IMR-90 (cell line): ENCODE measurements around the gene XPNPEP2. TPM values are rescaled to one million over a fixed set of nuclear protein-coding genes. Genes with fewer than 3 reads are reported as not detected.

Experiments
- ATAC-seq: fragments of 200-7000 bp; cut with Tn5 transposase; 2 replicates; pipeline ENCODE4 v1.9.1; 2020; ENCODE audit warnings: low read depth, mild to moderate bottlenecking, moderate library complexity
- BruUV-seq: library from RNA; stranded (reverse); fragments of 400-500 nt; replicated peaks from 2 replicates; lab custom pipeline; 2021; lab: Mats Ljungman, UMichigan
- CTCF ChIA-PET: fragments of 300-600 bp; formaldehyde crosslinking; extraction: SDS; loops from one replicate; lab custom pipeline; 2021; ENCODE audit warnings: antibody characterized with exemption; lab: Yijun Ruan, JAX
- POLR2A ChIA-PET: fragments of 300-600 bp; sonication (Branson Sonifier 250); formaldehyde crosslinking; loops from one replicate; lab custom pipeline; 2022; ENCODE audit warnings: antibody characterized with exemption; ENCODE audit not compliant: unreplicated experiment; lab: Charles Lee
- DNase-seq: peaks from one replicate; pipeline ENCODE4 v3.0.0; 2013
- H2AFZ ChIP-seq: replicated peaks from 2 replicates; pipeline ENCODE3; 2013; ENCODE audit warnings: low read length, mild to moderate bottlenecking; ENCODE audit not compliant: poor library complexity
- H2AK5ac ChIP-seq: 2 replicates; pipeline ENCODE4 v1.6.1; 2013; ENCODE audit warnings: low read depth, low read length, inconsistent platforms
- H2AK9ac ChIP-seq: replicated peaks from 2 replicates; pipeline ENCODE3; 2013; ENCODE audit warnings: mild to moderate bottlenecking, low read depth, low read length, moderate library complexity; ENCODE audit not compliant: poor library complexity
- H2BK120ac ChIP-seq: 2 replicates; pipeline ENCODE4 v1.6.1; 2013; ENCODE audit warnings: low read depth, low read length, inconsistent platforms
- H2BK15ac ChIP-seq: 3 replicates; pipeline ENCODE4 v1.6.1; 2013; ENCODE audit warnings: low read depth, low read length, inconsistent platforms
- H2BK20ac ChIP-seq: 2 replicates; pipeline ENCODE4 v1.6.1; 2013; ENCODE audit warnings: low read depth, mild to moderate bottlenecking, inconsistent platforms, low read length, moderate library complexity
- H2BK5ac ChIP-seq: 2 replicates; pipeline ENCODE4 v1.6.1; 2013; ENCODE audit warnings: mild to moderate bottlenecking, low read depth, low read length, inconsistent platforms; ENCODE audit not compliant: poor library complexity, severe bottlenecking
- H3K14ac ChIP-seq: replicated peaks from 2 replicates; pipeline ENCODE4 v1.6.1; 2013; ENCODE audit warnings: low read depth, low read length, inconsistent platforms
- H3K18ac ChIP-seq: 2 replicates; pipeline ENCODE4 v1.6.1; 2013; ENCODE audit warnings: low read depth, low read length, control low read depth
- H3K23ac ChIP-seq: 2 replicates; pipeline ENCODE4 v1.6.1; 2013; ENCODE audit warnings: low read depth, low read length, inconsistent platforms
- H3K27ac ChIP-seq: 2 replicates; pipeline ENCODE4 v1.5.1; 2013; ENCODE audit warnings: mild to moderate bottlenecking, control low read depth, low read length; ENCODE audit not compliant: insufficient read depth
- H3K27me3 ChIP-seq: 2 replicates; pipeline ENCODE4 v1.6.1; 2013; ENCODE audit warnings: low read length; ENCODE audit not compliant: control insufficient read depth, insufficient read depth
- H3K36me3 ChIP-seq: 2 replicates; pipeline ENCODE4 v1.6.1; 2013; ENCODE audit warnings: low read length, mixed read lengths; ENCODE audit not compliant: control insufficient read depth, insufficient read depth
- H3K4ac ChIP-seq: 2 replicates; pipeline ENCODE4 v1.6.1; 2013; ENCODE audit warnings: low read depth, low read length, inconsistent platforms
- H3K4me1 ChIP-seq: 2 replicates; pipeline ENCODE4 v1.6.1; 2013; ENCODE audit warnings: low read length, mixed read lengths; ENCODE audit not compliant: control insufficient read depth, insufficient read depth
- H3K4me2 ChIP-seq: 2 replicates; pipeline ENCODE4 v1.6.1; 2013; ENCODE audit warnings: low read depth, mild to moderate bottlenecking, control low read depth, low read length, moderate library complexity
- H3K4me3 ChIP-seq: 2 replicates; pipeline ENCODE4 v1.5.1; 2013; ENCODE audit warnings: low read depth, mild to moderate bottlenecking, control low read depth, low read length, moderate library complexity; ENCODE audit not compliant: insufficient read depth
- H3K56ac ChIP-seq: 2 replicates; pipeline ENCODE4 v1.6.1; 2013; ENCODE audit warnings: low read length, inconsistent platforms; ENCODE audit not compliant: insufficient read depth; ENCODE audit errors: extremely low read depth
- H3K79me1 ChIP-seq, 2 experiments: 2 replicates each; pipeline ENCODE4 v1.6.1; 2013; ENCODE audit warnings: low read length in 2 of 2, inconsistent platforms in 1 of 2, low read depth in 1 of 2
- H3K9ac ChIP-seq: 2 replicates; pipeline ENCODE4 v1.6.1; 2013; ENCODE audit warnings: low read depth, low read length, control low read depth
- H3K9me1 ChIP-seq: 2 replicates; pipeline ENCODE4 v1.6.1; 2013; ENCODE audit warnings: low read length, inconsistent platforms; ENCODE audit not compliant: insufficient read depth
- H3K9me3 ChIP-seq: 2 replicates; pipeline ENCODE4 v1.6.1; 2013; ENCODE audit warnings: low read length; ENCODE audit not compliant: control insufficient read depth, insufficient read depth
- H4K20me1 ChIP-seq: 2 replicates; pipeline ENCODE4 v1.6.1; 2013; ENCODE audit warnings: low read length, inconsistent platforms; ENCODE audit not compliant: insufficient read depth
- H4K5ac ChIP-seq: 2 replicates; pipeline ENCODE4 v1.6.1; 2013; ENCODE audit warnings: mild to moderate bottlenecking, low read depth, low read length, control low read depth
- H4K8ac ChIP-seq, 2 experiments: 2 replicates each; pipeline ENCODE4 v1.6.1; 2013; ENCODE audit warnings: low read depth in 2 of 2, low read length in 2 of 2, control low read depth in 1 of 2, inconsistent platforms in 1 of 2
- H4K91ac ChIP-seq: 2 replicates; pipeline ENCODE4 v1.6.1; 2013; ENCODE audit warnings: low read depth, low read length, inconsistent platforms; ENCODE audit not compliant: insufficient read depth
- BHLHE40 ChIP-seq: fragments of 150-350 bp; IDR thresholded peaks from 2 replicates; pipeline ENCODE4 v1.6.1; 2016; ENCODE audit warnings: mild to moderate bottlenecking, low read depth, low read length
- CEBPB ChIP-seq: IDR thresholded peaks from 2 replicates; pipeline ENCODE4 v1.6.1; 2012; ENCODE audit warnings: low read depth, low read length, improper control_type of control experiment
- CHD1 ChIP-seq: IDR thresholded peaks from 2 replicates; pipeline ENCODE4 v1.6.1; 2012; ENCODE audit warnings: low read depth, low read length, improper control_type of control experiment
- FOS ChIP-seq: fragments of 150-350 bp; IDR thresholded peaks from 2 replicates; pipeline ENCODE4 v1.6.1; 2016; ENCODE audit warnings: low read depth, low read length
- RAD21 ChIP-seq: IDR thresholded peaks from 2 replicates; pipeline ENCODE4 v1.6.1; 2012; ENCODE audit warnings: low read length, improper control_type of control experiment
- WGBS, 2 experiments: methylation state at CpG; one replicate each; pipeline versions ENCODE4 v1.1.5 to v1.1.7; 2013; ENCODE audit warnings: missing lambda C conversion rate in 2 of 2; ENCODE audit not compliant: insufficient read length in 1 of 2; ENCODE audit errors: extremely low coverage in 2 of 2; 5-methylcytosine and 5-hydroxymethylcytosine counted together
- dilution Hi-C: fragments of 300-500 bp; cut with HindIII; formaldehyde crosslinking; loops from one replicate; pipeline ENCODE4 v1.14.3; 2018; ENCODE audit warnings: low sequenced_read_pairs; ENCODE audit not compliant: unreplicated experiment
- in situ Hi-C: fragments of 300-500 bp; cut with MboI; formaldehyde crosslinking; loops from 3 replicates; pipeline ENCODE4 v1.14.3; 2019; ENCODE audit warnings: low sequenced_read_pairs, inconsistent platforms, mixed read lengths
- intact Hi-C: fragments of 100-400 bp; cut with micrococcal nuclease; formaldehyde crosslinking; loops from 2 replicates; pipeline ENCODE4 v1.10.0; 2022
- polyA plus RNA-seq, 3 experiments: library from polyadenylated mRNA; depleted of rRNA; stranded (reverse); fragments of >200 nt; gene quantifications; 2 replicates each; pipeline ENCODE4 v1.2.3, GENCODE V29; 2012; ENCODE audit warnings: low replicate concordance in 1 of 3
- total RNA-seq: library from RNA; depleted of rRNA; stranded (reverse); fragments of >200 nt; gene quantifications from 2 replicates; pipeline ENCODE4 v1.2.3, GENCODE V29; 2012

Gene XPNPEP2
- total and polyA plus RNA-seq, 2 of the 4 experiments (the other 2 are of a cell fraction) = under 0.01 to 0.07 TPM

DNA sequence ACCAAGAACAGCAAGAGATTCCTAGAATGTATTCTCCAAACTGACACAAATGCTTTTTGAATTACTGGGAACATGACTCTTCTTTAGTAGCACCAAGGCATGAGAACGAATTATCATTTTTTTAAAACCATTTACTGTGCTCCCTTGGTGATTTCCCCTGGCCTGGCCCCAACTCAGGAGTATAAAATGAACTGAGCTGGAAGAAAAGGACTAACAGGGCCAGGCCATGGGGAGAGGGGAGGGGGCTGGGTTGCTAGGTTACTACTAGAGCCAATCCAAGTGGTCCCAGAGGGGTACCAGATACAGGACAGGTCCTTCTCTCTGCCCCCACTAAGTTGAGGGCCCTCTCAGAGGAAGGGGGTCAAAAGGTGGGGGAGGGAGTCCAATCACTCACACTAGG lies 64.1 kb downstream of the XPNPEP2 start:
- CTCF ChIA-PET = no interaction called here
- POLR2A ChIA-PET = no interaction called here

More for the DNA sequence above, 64.1 kb downstream of the XPNPEP2 start:
- H3K4me1 ChIP-seq = no peaks in the 10 kb centered on the region
- no peak overlapping the region for H2BK20ac ChIP-seq
- H3K18ac ChIP-seq = no peak overlapping the region
- H2AK5ac ChIP-seq = no peak overlapping the region
- H2BK120ac ChIP-seq = no peak overlapping the region
- no peak overlapping the region for H4K91ac ChIP-seq
- intact Hi-C loops (no loop called here), in situ Hi-C loops (no loop called here), dilution Hi-C loops (no loop called here)
- no peaks in the 10 kb centered on the region for H4K20me1 ChIP-seq
- DNase-seq (no peak), ATAC-seq (no peak)
- TF ChIP-seq CEBPB (no peak), FOS (no peak), BHLHE40 (no peak), RAD21 (no peak), CHD1 (no peak)
- no peaks in the 10 kb centered on the region for H3K9me3 ChIP-seq
- BruUV-seq = no TSS peak
- no peak overlapping the region for H2AK9ac ChIP-seq
- H2AFZ ChIP-seq = no peak overlapping the region
- WGBS, 2 experiments = no CpG with 5 or more reads among the region's 1 CpG
- H4K5ac ChIP-seq = no peak overlapping the region
- H3K4me3 ChIP-seq = no peak overlapping the region
- H3K36me3 ChIP-seq = peaks cover 1% of the 10 kb centered on the region
- no peak overlapping the region for H2BK15ac ChIP-seq
- no peak overlapping the region for H3K14ac ChIP-seq
- no peak overlapping the region for H3K4me2 ChIP-seq
- H3K79me1 ChIP-seq = no peaks in the 10 kb centered on the region
- no peak overlapping the region for H3K4ac ChIP-seq
- no peaks in the 10 kb centered on the region for H3K9me1 ChIP-seq
- H4K8ac ChIP-seq = no peak overlapping the region
- no peak overlapping the region for H3K56ac ChIP-seq
- H3K23ac ChIP-seq = no peak overlapping the region
- no peak overlapping the region for H3K9ac ChIP-seq
- peaks cover 3% of the 10 kb centered on the region; the same call in 1 of the 2 replicates for H3K27me3 ChIP-seq
- H2BK5ac ChIP-seq = no peak overlapping the region
- H3K27ac ChIP-seq = no peak overlapping the region
